GM19351 (cell line): Measurements from ENCODE around the gene NFIA.

Experiments used
- ATAC-seq: cut with Tn5 transposase; IDR thresholded peaks from one replicate; pipeline ENCODE4 v1.9.1; 2021; ENCODE audit warnings: mild to moderate bottlenecking, moderate library complexity; ENCODE audit not compliant: unreplicated experiment

NFIA gene

GRCh38 chr1:61083013-61083806 is 849 bp downstream of the NFIA start:
- no peak for ATAC-seq

GRCh38 chr1:61083807-61084440 is 1.6 kb downstream of the NFIA start:
- no peak for ATAC-seq

- ATAC-seq = no peak
Observed at GRCh38 chr1:61084491-61085031, 2.2 kb downstream of the NFIA start.

GRCh38 chr1:61085206-61085982 is 3.0 kb downstream of the NFIA start:
- no peak for ATAC-seq

GRCh38 chr1:61085983-61086644 is 3.8 kb downstream of the NFIA start:
- no peak for ATAC-seq

GRCh38 chr1:61087571-61087970 is 5.2 kb downstream of the NFIA start:
- ATAC-seq = no peak

GRCh38 chr1:61088163-61088974 is 6.0 kb downstream of the NFIA start:
- ATAC-seq = no peak

- no peak for ATAC-seq
Observed at GRCh38 chr1:61089338-61089737, 7.0 kb downstream of the NFIA start.

- no peak for ATAC-seq
Observed at GRCh38 chr1:61089741-61090140, 7.4 kb downstream of the NFIA start.

- no peak for ATAC-seq
Observed at GRCh38 chr1:61090546-61091202, 8.3 kb downstream of the NFIA start.

- ATAC-seq = no peak
Observed at GRCh38 chr1:61091455-61091854, 9.1 kb downstream of the NFIA start.

- ATAC-seq = no peak
Observed at GRCh38 chr1:61092642-61093041, 10.3 kb downstream of the NFIA start.

- no peak for ATAC-seq
Observed at GRCh38 chr1:61093525-61094137, 11.3 kb downstream of the NFIA start.

- no peak for ATAC-seq
Observed at GRCh38 chr1:61094677-61095469, 12.5 kb downstream of the NFIA start.

GRCh38 chr1:61095470-61095812 is 13.1 kb downstream of the NFIA start:
- ATAC-seq = no peak

- no peak for ATAC-seq
Observed at GRCh38 chr1:61097317-61097716, 15.0 kb downstream of the NFIA start.

- ATAC-seq = no peak
Observed at GRCh38 chr1:61097722-61098121, 15.4 kb downstream of the NFIA start.

GRCh38 chr1:61098333-61098732 is 16.0 kb downstream of the NFIA start:
- ATAC-seq = no peak
